G401.6 (cell line): ENCODE measurements around the gene CRACR2B.
A peak's percentile ranks its signal among the peaks of the same experiment; 100 is the strongest.

Experiments used
- FAIRE-seq: peaks from 2 replicates; lab custom pipeline; 2012; peaks lifted over from hg19 to GRCh38; lab: Jason Lieb, UNC

The CRACR2B gene

GRCh38 chr11:827897-828192, at the start of gene CRACR2B:
Gene CRACR2B (plus strand): TSS chr11:827919. CDS start chr11:828608, 689 bp downstream.
- FAIRE-seq: no peak

GRCh38 chr11:778976-779954, 48.5 kb upstream of the CRACR2B start:
- no peak for FAIRE-seq

GRCh38 chr11:779955-780532, 47.7 kb upstream of the CRACR2B start:
- FAIRE-seq: no peak

DNA sequence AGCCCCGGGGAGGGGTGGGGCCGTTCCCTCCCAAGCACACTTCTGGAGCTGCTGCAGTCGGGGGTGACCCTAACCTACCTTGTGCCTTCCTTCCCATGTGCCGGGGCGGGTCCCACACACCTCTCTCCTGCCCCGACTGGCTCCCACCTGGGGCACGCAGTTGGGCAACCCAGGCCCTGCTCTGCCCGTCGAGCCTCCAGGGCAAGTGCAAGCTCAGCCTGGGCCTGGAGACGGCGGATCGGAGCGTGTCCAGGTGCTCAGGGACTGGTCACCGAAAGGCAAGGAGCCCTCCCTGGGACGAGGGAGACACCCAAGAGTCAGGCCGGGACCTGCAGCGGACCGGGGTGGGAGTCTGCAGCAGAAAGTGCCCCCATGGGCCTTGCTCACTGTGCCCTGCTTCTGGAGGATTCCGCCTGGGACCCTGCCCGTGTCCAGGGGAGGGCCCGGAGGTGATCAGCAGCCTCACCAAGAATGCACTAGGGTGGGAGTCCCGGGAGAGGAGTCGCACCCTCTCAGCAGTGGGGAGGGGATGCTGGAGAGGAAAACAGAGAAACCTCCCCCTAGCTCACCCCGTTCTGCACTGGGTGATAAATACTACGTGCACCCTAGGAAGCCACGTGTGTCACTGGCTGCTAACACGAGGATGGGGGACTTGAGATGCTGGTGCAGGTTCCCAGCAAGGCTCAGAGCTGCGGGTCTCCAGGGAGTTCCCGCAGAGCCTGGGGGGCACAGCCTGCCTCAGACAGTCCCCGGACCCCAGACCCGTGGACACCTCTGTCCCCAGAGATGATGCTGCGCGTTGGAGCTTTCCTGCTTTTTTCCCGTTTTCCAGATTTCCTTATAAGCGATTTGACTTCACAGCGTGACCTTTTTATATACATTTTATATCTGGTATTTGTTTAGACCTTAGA, 45.2 kb upstream of the CRACR2B start:
- no peak for FAIRE-seq

DNA sequence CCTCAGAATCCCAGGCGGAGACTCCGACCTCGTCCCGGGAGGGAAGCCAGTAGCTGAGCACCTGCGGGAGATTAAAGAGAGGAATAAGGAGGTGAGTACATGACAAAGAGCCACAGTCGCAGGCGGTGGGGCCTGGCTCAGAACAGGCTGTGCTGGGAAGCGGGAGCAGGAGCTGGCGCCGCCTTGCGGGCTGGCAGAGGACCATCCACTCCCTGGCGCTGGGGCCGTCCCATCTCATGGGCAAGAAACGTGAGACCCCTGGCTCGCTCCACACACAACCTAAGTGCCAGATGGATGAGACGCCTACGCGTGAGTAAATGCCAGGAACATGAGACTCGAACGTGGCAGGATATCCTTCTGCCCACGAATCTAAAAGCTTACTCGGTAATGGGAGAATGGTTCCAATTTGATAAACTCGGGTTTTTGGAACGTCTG, 44.1 kb upstream of the CRACR2B start:
- peak; percentile 96 for FAIRE-seq

GRCh38 chr11:786235-787083, 41.3 kb upstream of the CRACR2B start:
- no peak for FAIRE-seq

DNA sequence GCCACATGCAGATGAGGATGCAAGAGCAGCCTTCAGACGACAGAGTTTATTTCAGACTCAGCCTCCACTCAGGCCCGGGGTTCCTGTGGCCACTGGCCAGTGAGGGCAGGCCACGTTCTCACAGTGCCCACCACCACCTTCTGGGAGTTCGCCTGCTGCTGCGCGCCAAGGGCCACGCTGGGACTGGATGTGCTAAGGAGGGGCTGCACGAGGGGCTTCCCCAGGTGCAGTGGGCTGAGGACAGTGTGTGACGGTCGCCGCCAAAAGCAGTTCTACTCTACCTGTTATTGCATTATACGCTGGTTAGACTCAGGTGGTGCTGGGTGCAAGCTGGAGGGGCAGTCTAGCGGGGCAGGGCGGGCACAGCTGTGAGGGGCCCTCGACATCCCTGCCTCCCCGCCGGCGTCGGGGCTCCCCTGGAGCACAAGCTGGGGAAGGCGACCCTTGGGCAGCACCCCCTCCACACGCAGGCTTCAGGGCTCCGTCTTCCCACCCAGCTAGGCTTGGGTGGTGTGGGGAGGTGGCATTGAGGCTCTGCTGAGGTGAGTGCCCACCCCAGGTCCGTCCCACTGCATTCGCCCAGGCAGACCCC, 40.5 kb upstream of the CRACR2B start:
- FAIRE-seq: no peak

GRCh38 chr11:788009-788640, 39.6 kb upstream of the CRACR2B start:
- FAIRE-seq: no peak

DNA sequence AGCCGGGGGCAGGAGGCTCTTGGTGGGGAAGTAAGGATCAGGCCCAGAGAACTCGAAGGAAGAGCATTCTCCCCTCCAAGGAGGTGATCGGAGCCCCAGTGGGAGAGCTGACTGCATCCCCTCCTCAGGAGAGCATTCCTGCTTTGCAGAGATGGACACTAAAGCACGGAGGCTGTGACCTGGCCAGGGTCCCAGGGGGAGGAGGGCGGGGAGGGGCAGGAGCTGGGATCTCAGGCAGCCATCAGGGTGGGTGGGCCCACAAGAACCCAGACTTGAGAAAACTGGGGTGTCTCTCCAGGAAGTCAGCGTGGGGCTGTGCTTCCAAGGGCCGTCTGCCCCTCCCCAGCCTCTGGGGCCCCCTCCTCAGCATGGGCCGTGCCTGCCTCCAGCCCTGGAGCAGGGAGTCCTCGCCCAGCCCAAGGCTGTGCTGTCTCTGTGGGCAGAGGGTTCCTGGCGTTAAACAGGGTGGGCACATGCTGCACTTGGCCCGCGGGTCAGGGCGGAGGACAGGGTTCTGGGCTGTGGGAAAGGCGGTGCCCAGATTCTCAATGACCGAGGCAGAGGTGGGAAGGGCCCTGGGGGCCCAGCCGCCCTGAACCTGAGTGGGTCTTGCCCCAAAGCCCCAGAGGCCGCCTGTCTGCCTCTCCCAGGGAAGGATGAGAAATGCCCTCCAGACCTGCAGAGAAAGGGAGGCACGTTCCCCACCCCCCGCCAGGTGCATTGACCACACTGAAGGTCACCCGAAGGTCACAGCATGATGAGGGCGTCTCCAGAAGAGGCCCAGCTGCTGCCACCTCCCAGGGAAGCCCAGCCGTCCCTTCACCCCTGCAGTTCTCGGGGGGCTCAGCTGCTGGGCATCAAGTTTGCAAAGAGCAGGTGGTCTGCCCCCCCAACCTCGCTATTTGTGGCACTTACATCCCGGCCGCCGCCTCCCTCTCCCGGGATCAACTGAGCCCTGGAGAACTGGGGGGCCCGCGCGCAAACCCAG, 38.5 kb upstream of the CRACR2B start:
- no peak for FAIRE-seq

DNA sequence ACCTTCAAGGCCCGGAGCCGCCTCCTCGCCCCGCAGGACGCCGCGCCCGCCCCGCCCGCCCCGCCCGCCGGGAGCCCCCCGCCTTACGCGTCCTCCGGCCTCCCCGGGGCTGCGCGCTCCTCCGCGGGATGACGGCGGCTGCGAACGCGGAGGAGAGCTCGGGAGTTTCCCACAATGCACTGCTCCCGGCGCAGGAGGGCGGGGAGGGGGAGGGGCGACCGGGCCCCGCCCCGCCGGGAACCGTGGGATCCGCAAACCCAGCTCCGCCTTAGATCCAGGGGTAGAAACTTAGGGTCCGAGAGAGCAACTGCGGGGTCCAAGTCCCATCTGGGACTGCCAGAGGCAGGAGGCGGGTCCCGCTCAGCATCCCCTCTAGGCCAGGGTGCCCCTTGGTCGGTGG, 37.8 kb upstream of the CRACR2B start, which contains the start of gene CEND1:
Gene CEND1, minus strand, starts transcription at position 148 of the 400 bp plus-strand sequence. CDS start 1,514 bp downstream, outside the sequence.
- no peak for FAIRE-seq

DNA sequence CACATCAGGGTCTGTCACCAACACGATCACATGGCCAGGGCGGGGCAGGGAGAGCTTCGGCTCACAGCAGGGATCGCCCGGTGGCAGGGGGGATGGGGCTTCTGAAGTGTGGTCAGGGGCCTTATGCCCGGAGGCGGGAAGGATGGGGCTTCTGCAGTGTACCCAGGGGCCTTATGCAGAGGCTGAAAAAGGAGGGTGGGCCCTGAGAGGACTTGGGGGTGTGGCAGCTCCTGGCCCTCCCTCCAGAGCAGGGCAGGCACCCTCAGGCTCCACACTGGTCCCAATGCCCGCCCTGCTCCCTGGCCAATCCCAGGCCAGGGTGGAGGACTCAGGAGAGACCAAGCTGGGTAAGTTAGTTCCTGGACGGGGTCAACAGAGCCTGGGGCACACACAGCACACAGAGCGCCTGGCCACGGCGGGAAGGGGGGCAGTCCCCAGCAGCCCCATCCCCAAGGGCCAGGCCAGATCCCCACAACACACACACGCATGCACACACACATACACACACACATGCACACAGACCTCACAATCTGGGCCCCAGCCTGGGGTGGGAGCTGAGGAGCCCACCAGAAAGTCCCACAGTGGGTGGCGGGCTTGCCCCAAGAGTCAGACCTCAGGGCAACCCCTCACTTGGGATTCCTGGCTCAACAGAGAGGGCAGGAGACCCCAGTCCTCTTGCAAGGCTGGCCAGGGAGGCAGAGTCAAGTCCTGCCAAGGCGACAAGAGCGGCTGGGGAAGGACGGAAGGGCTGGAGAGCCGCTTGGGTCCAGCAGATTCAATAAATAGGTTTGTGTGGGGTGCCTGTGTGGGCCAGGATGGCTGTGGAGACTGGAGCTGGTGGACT, 36.8 kb upstream of the CRACR2B start:
- peak; percentile 96 for FAIRE-seq

DNA sequence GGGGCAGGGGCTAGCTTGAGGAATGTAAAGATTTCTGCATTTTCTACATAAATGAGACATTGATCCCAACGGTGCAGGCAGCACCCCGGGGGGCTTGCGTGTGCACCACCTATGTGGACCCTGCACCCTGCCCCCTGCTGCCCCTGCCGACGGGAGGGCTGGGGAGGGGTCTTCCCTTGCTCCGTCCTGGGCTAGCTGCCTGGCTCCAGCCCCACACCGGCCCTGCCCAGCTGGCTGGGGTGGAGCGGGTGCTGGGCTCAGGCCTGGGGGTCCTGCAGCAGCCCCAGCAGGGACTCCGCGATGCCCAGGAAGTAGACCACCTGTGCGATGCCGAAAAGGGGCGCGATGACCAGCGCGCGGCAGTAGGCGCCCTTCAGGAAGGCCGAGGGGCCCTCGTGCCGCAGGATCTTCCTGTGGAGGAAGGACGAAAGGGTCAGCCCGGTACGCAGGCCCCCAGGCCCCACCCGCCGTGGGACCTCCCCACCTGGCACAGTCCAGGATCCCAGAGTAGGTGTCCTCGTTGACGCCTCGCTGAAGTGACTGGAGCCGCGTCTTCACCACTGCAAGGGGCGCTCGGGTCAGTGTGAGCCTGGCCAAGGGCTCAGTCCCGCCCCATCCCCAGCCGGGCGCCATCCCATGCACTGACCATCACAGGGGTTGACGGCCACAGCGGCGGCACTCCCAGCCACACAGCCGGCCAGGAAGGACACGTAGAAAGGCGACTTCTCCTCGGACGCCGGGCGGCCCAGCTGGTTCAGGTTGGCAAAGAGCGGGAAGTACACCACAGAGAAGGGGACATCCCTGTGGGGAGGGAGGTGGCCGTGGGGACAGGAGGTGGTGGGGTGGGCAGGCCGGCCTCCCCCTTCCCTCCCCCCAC, 35.8 kb upstream of the CRACR2B start:
- no peak for FAIRE-seq

DNA sequence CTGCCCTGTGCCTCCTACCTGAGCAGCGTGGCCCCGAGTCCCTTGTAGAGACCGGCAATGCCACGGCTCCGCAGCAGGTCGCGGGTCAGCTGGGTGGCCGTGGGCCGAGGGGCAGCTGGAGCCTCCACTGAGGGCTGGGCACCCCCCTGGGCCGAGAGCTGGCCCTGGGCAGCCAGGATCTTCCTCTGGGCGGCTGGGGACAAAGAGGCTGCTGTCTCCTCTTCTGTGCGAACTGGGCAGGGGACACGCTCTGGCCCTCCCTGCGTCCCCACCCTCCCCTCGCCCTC, 35.2 kb upstream of the CRACR2B start:
- no peak for FAIRE-seq

DNA sequence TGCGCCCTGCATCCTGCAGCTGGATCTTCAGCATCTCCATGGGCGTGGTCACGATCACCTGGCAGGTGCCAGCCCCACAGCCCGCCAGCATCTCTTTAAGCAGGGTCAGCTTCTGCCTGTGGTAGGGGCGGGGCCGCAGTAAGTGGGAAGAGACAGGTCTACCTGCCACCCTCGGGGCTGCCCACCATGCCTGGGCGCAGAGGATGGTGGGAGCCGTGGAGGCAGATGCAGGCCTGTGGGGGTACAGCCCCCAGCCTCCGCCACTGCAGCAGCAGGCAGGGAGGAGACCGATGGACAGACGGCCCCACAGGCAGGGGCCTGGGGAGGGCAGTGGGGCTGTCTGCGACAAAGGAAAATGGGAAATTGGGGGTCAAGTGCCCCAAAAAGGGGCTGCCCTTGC, 34.8 kb upstream of the CRACR2B start:
- no peak for FAIRE-seq

DNA sequence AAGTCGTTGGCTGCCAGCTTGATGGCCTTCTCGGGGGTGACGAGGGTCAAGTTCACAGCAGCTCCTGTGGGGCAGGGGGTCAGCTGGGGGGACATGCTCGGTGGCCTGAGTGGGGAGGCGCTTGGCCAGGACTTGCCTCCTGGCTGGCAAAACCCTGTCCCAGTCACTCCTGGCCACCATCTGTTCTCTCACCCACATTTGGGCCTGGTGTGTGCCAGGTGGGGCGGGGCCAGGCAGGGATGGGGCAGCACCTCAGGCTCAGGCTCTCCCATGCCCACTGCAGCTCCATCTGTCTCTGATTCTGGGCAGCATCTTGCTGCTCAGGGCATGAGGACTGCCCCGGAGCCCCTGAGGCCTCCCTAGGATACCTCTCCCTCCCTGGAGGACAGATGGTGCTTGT, 34.2 kb upstream of the CRACR2B start:
- no peak for FAIRE-seq

DNA sequence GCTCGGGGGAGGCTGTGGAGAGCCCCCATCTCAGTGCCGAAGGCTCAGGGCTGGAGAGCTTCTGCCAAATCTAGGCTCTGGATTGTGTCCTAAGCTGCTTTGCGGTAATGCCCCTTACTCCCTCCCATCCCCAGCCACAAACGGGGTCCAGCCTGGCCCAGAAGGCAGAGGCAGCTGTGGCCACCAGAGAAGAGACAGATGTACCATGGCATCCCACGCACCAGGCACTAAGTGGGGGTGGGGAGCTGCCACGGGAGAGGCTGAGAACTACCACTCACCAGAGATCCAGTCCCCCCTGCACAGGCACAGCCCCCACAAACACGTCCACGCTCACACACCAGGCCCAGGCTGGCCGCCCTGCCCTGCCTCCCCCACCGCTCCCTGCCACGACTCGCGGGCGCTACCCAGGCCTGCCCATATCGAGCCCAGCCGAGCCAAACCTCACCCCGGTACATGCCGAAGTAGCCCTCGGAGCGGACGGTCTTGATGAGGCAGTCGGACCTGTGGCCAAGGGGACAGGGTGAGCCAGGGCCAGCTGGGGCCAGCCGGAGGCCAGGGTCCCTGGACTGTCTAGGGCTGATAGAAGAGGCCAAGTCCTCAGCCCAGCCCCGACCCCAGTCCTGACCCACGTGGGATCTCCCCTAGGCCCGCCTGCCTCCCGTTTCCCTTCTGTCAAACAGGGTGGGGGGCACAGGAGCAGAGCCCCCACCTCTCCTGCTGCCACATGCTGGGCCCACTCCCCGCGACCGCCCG, 33.5 kb upstream of the CRACR2B start:
- no peak for FAIRE-seq
